Prostate gland (tissue), 2 donors: Measurements from ENCODE around the gene HDHD5.

Experiments used
- CTCF ChIP-seq, 4 experiments: fragments of 200-600 bp in 2 of 4; fragments of 450-650 bp in 2 of 4; sonication (generic) in 2 of 4; IDR thresholded peaks; 1 replicate in 3 of 4; 2 replicates in 1 of 4; pipeline ENCODE4 v1.5.1; 2016 to 2019; ENCODE audit warnings: antibody characterized with exemption in 4 of 4, mild to moderate bottlenecking in 2 of 4, moderate library complexity in 2 of 4
- POLR2A ChIP-seq: fragments of 450-650 bp; IDR thresholded peaks from one replicate; pipeline ENCODE4 v1.6.1; 2016; ENCODE audit warnings: antibody characterized with exemption, mild to moderate bottlenecking

- TF ChIP-seq POLR2A (no peak), CTCF (IDR thresholded peaks at IDR 0.05) (no peak)
Measured at GRCh38 chr22:17097701-17098100, 61.4 kb downstream of the HDHD5 start.
